Tracheal epithelial cell (primary cell): ENCODE data around the gene ATXN7L3. TPM values are rescaled to one million over a fixed set of nuclear protein-coding genes. Genes with fewer than 3 reads are reported as not detected.

Experiments
- total RNA-seq: library from RNA; depleted of rRNA; stranded (reverse); fragments of >200 nt; gene quantifications from 2 replicates; pipeline ENCODE4 v1.2.1, GENCODE V29; 2014

The ATXN7L3 gene
- 33.0 and 46.9 TPM in 2 replicates for total RNA-seq

DNA sequence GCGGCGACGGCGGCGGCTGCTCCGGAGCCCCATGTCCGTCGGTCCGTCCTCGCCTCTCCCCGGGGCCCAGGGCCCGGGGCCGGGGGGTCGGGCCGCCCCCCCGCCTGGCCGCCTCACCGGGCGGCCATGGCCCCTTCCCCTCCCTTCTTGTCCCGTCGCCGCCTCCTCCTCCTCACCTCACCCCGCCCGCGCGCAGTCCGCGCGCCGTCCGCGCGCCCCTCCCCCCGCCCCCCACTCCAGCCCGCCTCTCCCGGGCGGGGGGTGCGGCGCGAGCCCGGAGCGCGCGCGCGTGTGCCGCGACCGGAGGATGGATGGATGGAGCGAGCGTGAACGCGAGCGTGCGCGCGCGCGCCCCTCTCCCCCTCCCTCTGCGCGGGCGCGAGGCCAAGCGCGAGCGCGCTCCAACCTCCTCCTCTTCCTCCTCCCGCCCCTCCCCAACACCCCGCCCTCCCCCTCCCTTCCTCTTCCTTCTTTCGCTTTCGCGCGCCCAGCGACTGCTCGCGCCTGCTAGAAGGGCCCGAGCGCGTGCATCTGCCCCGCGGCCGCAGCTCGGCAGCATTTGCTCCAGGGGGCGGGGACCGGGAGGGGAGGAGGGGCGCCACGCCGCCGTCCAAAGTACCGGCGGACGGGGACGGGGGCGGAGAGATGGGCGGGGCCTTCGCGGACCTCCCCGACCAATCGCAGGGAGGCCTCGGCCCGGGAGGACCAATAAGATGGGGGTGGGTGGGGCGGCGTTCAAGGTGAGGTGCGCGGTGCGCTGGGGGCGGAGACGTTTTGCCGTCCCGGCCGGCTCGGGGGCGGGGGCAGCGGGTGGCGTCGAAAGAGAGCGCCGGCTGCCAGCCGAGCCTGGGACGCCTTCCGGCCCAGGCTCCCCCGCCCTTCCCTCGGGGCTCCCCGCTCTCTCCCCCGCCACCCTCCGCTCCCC, at the start of gene ATXN7L3:
Gene ATXN7L3 (minus strand): TSS at position 332 of the 925 bp plus-strand sequence. CDS start 1,814 bp downstream, outside the sequence.

GRCh38 chr17:44219616-44220212, 20.0 kb upstream of the ATXN7L3 start, which contains the start of gene UBTF:
Gene UBTF (minus strand): TSS chr17:44219675. CDS start chr17:44218229, 1,446 bp downstream.

DNA sequence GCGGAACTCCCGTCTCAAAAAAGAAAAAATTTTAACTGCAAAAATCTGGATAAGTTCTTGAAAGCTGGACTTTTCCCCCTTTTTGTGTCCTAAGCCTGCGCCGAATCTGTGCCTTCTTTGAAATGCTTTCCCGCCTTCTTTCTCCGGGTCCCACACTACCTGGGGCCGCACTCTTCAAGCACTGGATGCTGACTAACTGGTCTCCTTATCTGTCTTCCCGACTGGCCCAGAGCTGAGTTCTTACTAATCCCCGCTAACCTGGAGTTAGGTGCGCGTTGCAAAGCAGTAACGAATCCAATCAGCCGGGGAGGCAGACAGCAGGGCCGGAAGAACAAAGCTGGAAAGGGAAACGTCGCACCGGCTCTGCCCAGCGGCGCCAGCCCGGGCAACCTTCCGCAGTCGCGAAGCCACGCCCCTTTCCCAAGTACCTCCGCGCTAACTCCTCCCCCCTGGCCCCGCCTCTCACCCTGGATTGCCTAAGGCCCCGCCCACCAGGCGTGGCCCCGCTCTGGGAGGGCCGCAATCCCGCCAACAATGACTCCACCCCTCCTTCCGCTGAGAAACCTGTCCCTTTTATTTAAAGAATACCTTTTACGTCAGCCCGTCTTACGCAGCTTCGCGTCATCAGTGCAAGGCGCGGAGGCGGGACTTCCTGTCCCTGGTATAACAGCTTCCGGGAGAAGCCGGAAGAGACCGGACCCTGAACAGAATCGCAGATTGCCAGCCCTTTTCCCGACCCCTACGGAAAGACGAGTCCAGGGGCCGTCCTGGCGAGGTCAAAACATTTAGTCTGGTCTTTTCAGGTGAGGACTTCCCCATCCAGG, 13.2 kb downstream of the ATXN7L3 start, which contains the start of gene TMUB2:
Gene TMUB2 (plus strand): TSS at position 666 of the 824 bp plus-strand sequence. CDS start 737 bp downstream, outside the sequence.

GRCh38 chr17:44170499-44171201, 29.0 kb downstream of the ATXN7L3 start, which contains the start of gene ASB16:
Gene ASB16 (plus strand): TSS chr17:44170704. CDS start chr17:44170790, 86 bp downstream.

Other genes starting within 250 kb of the ATXN7L3 start
- 2.1 TPM in 1 of 2 replicates, not detected in the other for gene PYY, start 245.9 kb downstream of the ATXN7L3 start, total RNA-seq
- gene NAGS, start 195.3 kb downstream of the ATXN7L3 start, total RNA-seq = 31.1 and 33.7 TPM in 2 replicates
- 75.9 and 104 TPM in 2 replicates for gene TMEM101, start 184.9 kb downstream of the ATXN7L3 start, total RNA-seq
- 32.5 and 33.7 TPM in 2 replicates for gene LSM12, start 133.2 kb downstream of the ATXN7L3 start, total RNA-seq
- 6.2 and 13.7 TPM in 2 replicates for gene G6PC3, start 129.1 kb downstream of the ATXN7L3 start, total RNA-seq
- 28.4 and 39.4 TPM in 2 replicates for gene HDAC5, start 76.2 kb downstream of the ATXN7L3 start, total RNA-seq
- gene HROB, start 58.0 kb downstream of the ATXN7L3 start, total RNA-seq = 0.43 and 0.48 TPM in 2 replicates
- gene ASB16, start 29.2 kb downstream of the ATXN7L3 start, total RNA-seq = not detected in 2 replicates
- gene TMUB2, start 12.9 kb downstream of the ATXN7L3 start, total RNA-seq = 16.8 and 21.4 TPM in 2 replicates
- 22.2 and 28.6 TPM in 2 replicates for gene UBTF, start 19.8 kb upstream of the ATXN7L3 start, total RNA-seq
- not detected in 2 replicates for gene SLC4A1, start 68.3 kb upstream of the ATXN7L3 start, total RNA-seq
- 0.21 and 0.96 TPM in 2 replicates for gene RUNDC3A, start 108.7 kb upstream of the ATXN7L3 start, total RNA-seq
- 111 and 155 TPM in 2 replicates for gene SLC25A39, start 124.9 kb upstream of the ATXN7L3 start, total RNA-seq
- 481 and 614 TPM in 2 replicates for gene GRN, start 145.4 kb upstream of the ATXN7L3 start, total RNA-seq
- gene FAM171A2, start 164.0 kb upstream of the ATXN7L3 start, total RNA-seq = 1.5 and 3.6 TPM in 2 replicates
- gene ITGA2B, start 189.8 kb upstream of the ATXN7L3 start, total RNA-seq = not detected in 2 replicates